ACC112 (cell line): ENCODE measurements around the gene SPC24.
A peak's percentile ranks its signal among the peaks of the same experiment; 100 is the strongest.

Source experiments
- H2AFZ ChIP-seq: fragments of 200-600 bp; sonication (generic); one replicate; pipeline ENCODE4 v1.6.0; 2017; ENCODE audit warnings: antibody characterized with exemption, low read length; ENCODE audit not compliant: unreplicated experiment
- H3K27ac ChIP-seq: fragments of 200-600 bp; sonication (generic); 2 replicates; pipeline ENCODE4 v1.5.1; 2014; ENCODE audit warnings: low read depth, mild to moderate bottlenecking, antibody characterized with exemption, low read length, moderate library complexity
- H3K27me3 ChIP-seq: fragments of 200-600 bp; sonication (generic); 2 replicates; pipeline ENCODE4 v1.6.1; 2014; ENCODE audit warnings: mild to moderate bottlenecking, antibody characterized with exemption, low read length, moderate library complexity, mixed read lengths; ENCODE audit not compliant: insufficient read depth
- H3K36me3 ChIP-seq: fragments of 200-600 bp; sonication (generic); 2 replicates; pipeline ENCODE4 v1.6.1; 2016; ENCODE audit warnings: mild to moderate bottlenecking, antibody characterized with exemption, low read length, moderate library complexity, mixed read lengths; ENCODE audit not compliant: insufficient read depth
- H3K4me1 ChIP-seq: fragments of 200-600 bp; sonication (generic); one replicate; pipeline ENCODE4 v1.6.1; 2016; ENCODE audit warnings: low read length, mixed read lengths; ENCODE audit not compliant: insufficient read depth, unreplicated experiment, control insufficient read depth
- H3K4me3 ChIP-seq: fragments of 200-600 bp; sonication (generic); 2 replicates; pipeline ENCODE4 v1.5.1; 2014; ENCODE audit warnings: mild to moderate bottlenecking, low read depth, low read length
- H3K79me2 ChIP-seq: fragments of 200-600 bp; sonication (generic); one replicate; pipeline ENCODE4 v1.6.0; 2016; ENCODE audit warnings: low read length; ENCODE audit not compliant: control insufficient read depth, unreplicated experiment, insufficient read depth

Gene SPC24

DNA sequence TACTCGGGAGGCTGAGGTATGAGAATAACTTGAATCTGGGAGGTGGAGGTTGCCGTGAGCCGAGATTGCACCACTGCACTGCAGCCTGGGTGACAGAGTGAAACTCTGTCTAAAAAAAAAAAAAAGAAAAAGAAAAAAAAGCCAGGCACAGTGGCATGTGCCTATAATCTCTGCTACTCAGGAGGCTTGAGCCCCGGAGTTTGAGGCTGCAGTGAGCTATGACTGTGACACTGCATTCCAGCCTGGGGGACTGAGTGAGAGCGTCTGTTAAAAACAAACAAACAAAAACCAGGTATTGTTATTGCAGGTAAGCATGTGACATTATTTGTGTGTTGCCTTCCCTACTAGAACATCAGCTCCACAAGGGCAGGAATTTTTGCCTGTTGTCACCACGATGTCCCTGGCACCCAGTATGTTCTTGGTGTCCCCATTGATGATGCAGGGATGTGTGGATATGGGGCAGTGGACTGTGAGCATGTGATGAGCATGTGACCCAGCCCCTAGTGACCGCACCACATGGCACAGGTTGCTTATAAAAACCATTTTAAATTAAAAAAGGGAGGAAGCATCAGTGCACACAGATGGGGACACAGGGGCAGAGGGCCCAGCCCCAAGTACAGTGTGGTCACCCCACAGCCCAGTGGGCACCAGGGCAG lies 43.3 kb upstream of the SPC24 start:
- peaks cover 30% of the 10 kb centered on the region for H3K79me2 ChIP-seq
- no peak overlapping the region for H3K4me3 ChIP-seq
- H3K27ac ChIP-seq, result no peak overlapping the region
- H3K27me3 ChIP-seq, result no peaks in the 10 kb centered on the region
- no peaks in the 10 kb centered on the region for H3K36me3 ChIP-seq
- peaks cover 20% of the 10 kb centered on the region for H3K4me1 ChIP-seq
- H2AFZ ChIP-seq, result no peak overlapping the region

DNA sequence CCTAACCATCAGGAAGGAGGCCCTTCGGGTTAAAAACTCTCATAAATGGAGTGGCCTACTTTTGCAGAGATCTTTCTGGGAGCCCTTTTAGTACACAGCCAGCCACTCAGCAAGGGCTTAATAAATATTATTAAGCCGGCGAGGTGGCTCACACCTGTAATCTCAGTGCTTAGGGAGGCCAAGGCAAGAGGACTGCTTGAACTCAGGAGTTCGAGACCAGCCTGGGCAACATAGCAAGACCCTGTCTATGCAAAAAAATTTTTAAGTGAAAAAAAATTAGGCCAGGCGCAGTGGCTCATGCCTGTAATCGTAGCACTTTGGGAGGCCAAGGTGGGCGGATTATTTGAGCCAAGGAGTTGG lies 42.6 kb upstream of the SPC24 start:
- Histone ChIP-seq H3K27ac (no peak overlapping the region), H3K4me3 (no peak overlapping the region), H3K27me3 (no peaks in the 10 kb centered on the region), H3K79me2 (peaks cover 37% of the 10 kb centered on the region), H3K36me3 (peaks cover 5% of the 10 kb centered on the region; the same call in 1 of the 2 replicates), H2AFZ (no peak overlapping the region), H3K4me1 (peaks cover 14% of the 10 kb centered on the region)

DNA sequence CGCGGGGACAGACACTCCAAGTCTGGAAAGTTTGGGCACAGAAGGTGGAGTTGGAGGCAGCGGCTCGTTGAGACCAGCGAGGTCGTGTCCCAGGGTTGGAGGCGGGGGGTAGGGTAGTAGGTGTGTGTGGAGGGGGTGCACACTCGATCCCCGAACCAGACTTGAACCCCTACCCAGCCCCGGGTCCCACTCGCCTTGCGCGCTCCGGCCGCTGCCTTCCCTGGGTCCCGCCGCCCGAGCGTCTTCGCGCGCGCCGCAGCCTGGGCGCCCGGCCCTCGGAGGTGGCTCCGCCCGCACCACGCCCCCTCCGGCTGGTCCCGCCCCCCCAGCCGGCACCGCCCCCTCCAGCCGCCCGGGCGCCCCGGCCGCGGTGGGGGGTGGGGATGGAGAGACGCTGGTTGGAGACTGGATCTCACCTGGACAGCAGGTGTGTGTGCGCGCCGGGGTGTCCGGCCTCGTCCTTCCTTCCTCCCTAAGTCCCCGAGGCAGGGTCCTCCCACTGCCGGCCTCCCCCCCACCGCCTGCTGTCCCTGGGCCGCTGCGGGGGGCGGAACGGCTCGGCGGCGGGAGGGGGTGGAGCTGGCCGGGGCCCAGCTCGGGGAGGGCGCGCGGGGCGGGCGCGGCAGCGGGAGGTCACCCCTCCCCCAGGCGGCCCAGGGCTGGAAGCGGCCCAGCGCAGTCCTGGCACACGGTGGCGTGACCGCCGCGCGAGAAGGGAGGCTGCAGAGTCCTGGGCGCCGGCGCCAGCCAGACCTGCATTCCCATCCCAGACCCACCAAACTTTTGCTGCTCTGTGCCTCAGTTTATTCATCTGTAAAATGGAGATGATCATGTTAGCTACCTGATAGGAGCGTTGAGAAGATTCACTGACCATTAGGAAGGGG lies 42.0 kb upstream of the SPC24 start, which contains the start of gene KANK2:
Gene KANK2 (minus strand): TSS at position 255 of the 884 bp plus-strand sequence. CDS start 3,034 bp downstream, outside the sequence.
- Histone ChIP-seq H3K36me3 (peaks cover 11% of the 10 kb centered on the region; the same call in 1 of the 2 replicates), H3K4me3 (peak within 1 kb of the TSS; percentile 89), H3K4me1 (peaks cover 8% of the 10 kb centered on the region), H2AFZ (peak within 1 kb of the TSS; percentile 5), H3K27ac (peak within 1 kb of the TSS; percentile 45; the same call in 1 of the 2 replicates), H3K79me2 (peaks cover 41% of the 10 kb centered on the region), H3K27me3 (no peaks in the 10 kb centered on the region)

DNA sequence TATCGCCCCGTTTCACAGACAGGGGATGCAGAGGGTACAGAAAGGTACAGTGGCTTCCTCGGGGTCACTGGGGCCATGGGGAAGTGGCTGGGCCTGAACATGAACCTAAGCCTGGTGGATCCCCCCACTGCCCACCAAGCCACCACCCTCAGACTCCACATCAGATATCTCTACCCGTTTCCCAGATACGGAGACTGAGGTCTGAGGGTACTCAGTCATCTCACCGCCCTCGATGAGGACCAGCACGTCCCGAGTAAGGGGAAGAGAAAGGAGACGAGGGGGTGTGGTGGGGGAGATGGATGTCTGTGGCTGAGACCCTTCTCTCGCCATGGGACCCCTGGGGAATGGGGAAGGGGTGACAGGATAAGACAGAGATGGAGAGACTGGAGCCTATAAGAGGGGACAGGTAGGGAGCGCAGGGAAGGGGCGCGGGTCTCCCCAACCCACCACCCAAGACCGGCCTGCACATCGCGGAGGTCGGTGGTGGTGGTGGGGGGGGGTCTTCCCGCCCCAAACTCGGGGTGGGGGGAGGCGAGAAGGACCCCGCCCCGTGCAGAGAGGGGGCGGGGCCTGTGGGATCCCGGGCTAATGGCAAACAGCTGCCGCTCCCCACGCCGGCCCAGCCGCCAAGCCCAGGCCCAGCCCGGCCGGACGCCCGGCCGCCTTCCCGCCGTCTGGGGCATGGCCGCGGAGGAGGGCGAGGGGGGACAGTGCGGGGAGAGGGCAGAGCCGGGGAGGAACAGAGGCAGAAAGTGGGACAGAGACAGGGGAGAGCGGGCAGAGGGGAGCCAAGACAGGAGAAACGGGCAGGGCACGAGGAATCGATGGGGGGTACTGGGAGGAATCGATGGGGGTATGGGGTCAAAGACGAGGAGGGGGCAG lies 41.1 kb upstream of the SPC24 start:
- Histone ChIP-seq H3K4me1 (peaks cover 10% of the 10 kb centered on the region), H2AFZ (peak overlapping the region; percentile 5)

DNA sequence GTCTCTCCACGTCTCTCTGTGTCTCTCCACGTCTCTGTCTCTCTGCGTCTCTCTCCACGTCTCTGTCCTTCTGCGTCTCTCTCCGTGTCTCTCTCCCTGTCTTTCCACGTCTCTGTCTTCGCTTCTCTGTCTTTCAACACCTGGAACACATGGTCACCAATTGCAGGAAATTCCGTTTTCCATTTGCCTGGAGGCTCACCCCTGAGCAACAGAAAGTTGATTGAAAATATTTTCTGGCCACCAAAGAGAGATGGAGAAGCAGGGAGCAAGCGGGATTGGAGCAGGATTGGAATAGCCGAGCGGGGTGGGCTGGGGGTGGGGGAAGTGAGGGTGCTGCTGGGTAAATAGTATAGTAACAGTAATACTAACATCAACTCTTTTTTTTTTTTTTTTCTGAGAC lies 40.1 kb upstream of the SPC24 start:
- peaks cover 10% of the 10 kb centered on the region for H3K4me1 ChIP-seq
- peaks cover 50% of the 10 kb centered on the region for H3K79me2 ChIP-seq
- H3K36me3 ChIP-seq, result peaks cover 19% of the 10 kb centered on the region
- no peak overlapping the region for H3K27ac ChIP-seq
- no peaks in the 10 kb centered on the region for H3K27me3 ChIP-seq
- H2AFZ ChIP-seq, result no peak overlapping the region
- peak overlapping the region; percentile 89 for H3K4me3 ChIP-seq

More for the DNA sequence above, 41.1 kb upstream of the SPC24 start:
- H3K27me3 ChIP-seq, result no peaks in the 10 kb centered on the region
- peak overlapping the region; percentile 89 for H3K4me3 ChIP-seq
- peak overlapping the region; percentile 45; the same call in 1 of the 2 replicates for H3K27ac ChIP-seq
- peaks cover 47% of the 10 kb centered on the region for H3K79me2 ChIP-seq
- H3K36me3 ChIP-seq, result peaks cover 17% of the 10 kb centered on the region

DNA sequence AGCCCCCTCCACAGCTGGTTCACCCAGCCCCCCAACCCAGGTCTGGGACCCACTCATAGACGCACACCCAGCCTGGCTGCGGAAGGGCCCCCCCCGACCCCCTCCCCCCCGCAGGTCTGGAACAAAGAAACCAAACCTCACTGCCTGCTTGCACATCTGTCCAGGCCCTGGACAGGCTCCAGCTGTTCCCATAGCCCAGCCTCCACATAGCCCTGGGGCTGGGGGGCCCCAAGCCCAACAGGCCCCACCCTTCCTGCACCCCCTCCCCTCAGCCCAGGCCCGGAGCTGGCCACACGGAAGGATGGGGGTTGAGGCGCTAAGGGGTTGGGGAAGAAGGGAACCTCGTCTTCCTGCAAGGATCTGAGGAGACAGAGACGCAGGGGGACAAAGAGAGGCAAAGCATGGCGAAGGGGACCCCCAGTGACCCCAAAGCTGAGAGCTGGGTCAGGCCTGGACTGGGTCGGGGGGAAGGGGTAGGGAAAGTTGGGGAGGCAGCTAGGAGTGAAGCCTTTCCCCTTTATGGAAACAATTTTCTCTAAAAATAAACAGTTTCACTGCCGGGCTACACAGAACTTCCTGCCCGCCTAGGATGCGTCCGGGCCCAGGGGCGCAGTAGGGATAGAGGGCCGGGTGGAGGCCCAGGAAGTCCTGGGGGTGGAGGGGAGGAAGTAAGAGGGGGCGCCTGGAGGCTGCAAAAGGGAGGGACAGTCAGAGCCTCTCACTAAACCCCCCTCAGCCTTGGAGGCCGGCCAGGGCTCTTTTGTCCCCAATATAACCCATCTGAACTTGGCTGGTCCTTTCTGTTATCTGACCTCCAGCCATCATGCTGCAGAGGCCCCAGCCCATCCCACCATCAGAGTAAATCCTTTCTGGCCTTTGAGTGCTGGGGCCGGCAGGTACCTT lies 39.3 kb upstream of the SPC24 start:
- Histone ChIP-seq H3K79me2 (peaks cover 50% of the 10 kb centered on the region), H3K4me1 (peaks cover 16% of the 10 kb centered on the region), H3K27ac (no peak overlapping the region; the same call in 1 of the 2 replicates), H3K4me3 (peak overlapping the region; percentile 89), H2AFZ (no peak overlapping the region), H3K27me3 (no peaks in the 10 kb centered on the region), H3K36me3 (peaks cover 19% of the 10 kb centered on the region)

DNA sequence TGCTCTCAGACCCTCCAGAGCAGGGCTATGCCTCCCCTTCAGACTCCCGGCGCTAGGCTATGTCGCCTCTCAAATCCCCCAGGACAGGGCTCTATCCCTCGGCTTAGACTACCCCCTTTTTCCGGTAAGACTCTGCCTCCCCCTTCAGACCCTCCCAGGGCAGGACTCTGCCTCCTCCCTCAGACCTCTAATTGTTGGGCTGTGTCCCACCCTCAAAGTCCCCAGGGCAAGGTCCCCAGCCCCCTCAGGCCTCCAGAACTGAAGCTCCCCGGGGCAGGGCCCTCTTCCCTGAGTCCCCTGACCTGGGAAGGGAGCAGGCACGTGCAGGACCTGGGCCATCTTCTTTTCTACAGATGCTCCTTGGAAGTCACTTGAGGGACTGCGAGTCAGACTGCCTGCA lies 38.6 kb upstream of the SPC24 start:
- Histone ChIP-seq H3K36me3 (peaks cover 19% of the 10 kb centered on the region), H3K4me3 (peak overlapping the region; percentile 89), H3K4me1 (peaks cover 21% of the 10 kb centered on the region), H3K27me3 (no peaks in the 10 kb centered on the region), H3K79me2 (peaks cover 50% of the 10 kb centered on the region), H2AFZ (no peak overlapping the region), H3K27ac (no peak overlapping the region)

DNA sequence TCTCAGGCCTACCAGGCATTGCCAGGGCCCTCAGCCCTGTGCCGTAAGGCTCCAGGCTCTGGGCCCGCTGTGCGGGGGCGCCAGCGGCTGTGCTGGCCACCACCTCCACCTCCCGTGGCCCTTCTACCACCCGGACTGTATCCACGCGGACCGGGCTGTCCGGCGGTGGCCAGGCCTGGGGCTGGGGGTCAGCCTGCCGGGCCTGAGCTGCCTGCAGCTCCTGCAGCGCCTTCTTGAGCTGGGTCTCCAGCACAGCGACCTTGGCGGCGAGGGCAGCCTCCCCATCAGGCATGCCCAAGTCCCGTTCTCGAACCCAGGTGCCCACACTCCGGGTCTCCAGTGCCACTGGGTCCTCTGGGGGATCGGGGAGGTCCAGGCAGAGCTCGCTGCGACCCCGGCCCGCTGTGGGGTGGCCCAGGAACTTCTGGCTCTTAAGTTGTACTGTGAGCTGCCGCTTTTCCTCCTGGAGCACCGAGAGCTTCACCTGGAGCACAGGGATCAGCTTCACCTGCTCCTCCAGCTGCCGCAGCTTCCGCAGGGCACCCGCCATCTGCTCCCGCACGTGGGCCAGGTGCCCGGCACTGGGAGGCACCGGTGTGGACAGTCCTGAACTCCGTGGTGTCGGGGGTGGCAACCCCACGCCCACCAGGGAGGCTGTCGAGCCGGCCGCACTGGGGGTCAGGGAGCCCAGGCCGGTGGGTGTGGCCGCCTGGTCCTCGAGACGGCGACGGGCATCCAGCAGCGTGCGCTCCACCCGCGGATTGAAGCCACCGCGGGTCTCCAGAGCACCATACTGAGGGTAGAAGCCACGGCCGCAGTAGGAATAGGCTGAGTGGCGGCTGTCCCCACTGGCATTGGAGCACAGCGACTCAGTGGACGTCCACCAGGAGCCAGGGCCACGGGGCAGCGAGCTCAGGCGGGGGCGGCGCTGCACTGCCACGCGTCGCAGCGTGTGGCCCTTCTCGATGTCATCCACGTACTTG lies 37.7 kb upstream of the SPC24 start:
- Histone ChIP-seq H3K79me2 (peaks cover 55% of the 10 kb centered on the region), H3K4me1 (peaks cover 21% of the 10 kb centered on the region), H3K36me3 (peaks cover 19% of the 10 kb centered on the region), H3K4me3 (no peak overlapping the region), H2AFZ (no peak overlapping the region), H3K27me3 (no peaks in the 10 kb centered on the region), H3K27ac (no peak overlapping the region)

DNA sequence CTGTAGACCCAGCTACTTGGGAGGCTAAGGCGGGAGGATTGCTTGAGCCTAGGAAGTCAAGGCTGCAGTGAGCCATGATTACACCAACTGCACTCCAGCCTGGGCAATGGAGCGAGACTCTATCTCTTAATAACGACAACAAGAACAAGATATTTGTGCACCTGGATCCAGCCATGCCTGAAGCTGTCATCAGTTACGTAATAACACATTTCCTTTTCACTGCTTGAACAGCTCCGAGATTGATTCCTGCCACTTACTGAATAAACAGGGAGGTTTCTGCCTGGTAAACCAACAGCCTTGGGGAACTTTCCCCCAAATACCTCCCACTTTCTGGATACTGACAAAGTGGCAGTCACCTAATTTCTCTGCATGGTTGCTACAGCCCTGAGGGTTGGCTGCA lies 36.4 kb upstream of the SPC24 start:
- H3K79me2 ChIP-seq, result peaks cover 57% of the 10 kb centered on the region
- no peaks in the 10 kb centered on the region for H3K27me3 ChIP-seq
- H3K36me3 ChIP-seq, result peaks cover 25% of the 10 kb centered on the region
- peaks cover 21% of the 10 kb centered on the region for H3K4me1 ChIP-seq
- H3K4me3 ChIP-seq, result 0 out of 2 replicates have a peak overlapping the region, but pooled peaks have one; percentile 25
- H3K27ac ChIP-seq, result no peak overlapping the region; the same call in 1 of the 2 replicates
- no peak overlapping the region for H2AFZ ChIP-seq
